T-helper 17 cell (primary cell): ENCODE measurements around the gene ZNF662. TPM values are rescaled to one million over a fixed set of nuclear protein-coding genes. Genes with fewer than 3 reads are reported as not detected.

ENCODE experiments used
- ATAC-seq: fragments of 150-1000 bp; cut with Tn5 transposase; 2 replicates; pipeline ENCODE4 v1.10.0; 2021; ENCODE audit warnings: mild to moderate bottlenecking, moderate library complexity
- DNase-seq, 3 donors: peaks; one replicate each; pipeline versions ENCODE4 v3.0.0 to v3.0.0-alpha.2; 2020 to 2021
- H3K9me3 ChIP-seq: one replicate; pipeline ENCODE4 v1.7.0; 2013; ENCODE audit warnings: low read length, mild to moderate bottlenecking; ENCODE audit not compliant: control insufficient read depth, poor library complexity, severe bottlenecking
- H3K27ac Mint-ChIP-seq: one replicate; pipeline ENCODE4 v1.8.0; 2022; ENCODE audit warnings: mild to moderate bottlenecking, moderate library complexity, mixed read lengths
- H3K27me3 Mint-ChIP-seq: one replicate; pipeline ENCODE4 v1.8.0; 2022; ENCODE audit warnings: mixed read lengths
- H3K36me3 Mint-ChIP-seq: one replicate; pipeline ENCODE4 v1.8.0; 2022; ENCODE audit warnings: low read depth, mixed read lengths
- H3K4me1 Mint-ChIP-seq: one replicate; pipeline ENCODE4 v1.8.0; 2022; ENCODE audit warnings: mild to moderate bottlenecking, mixed read lengths
- H3K4me3 Mint-ChIP-seq: one replicate; pipeline ENCODE4 v1.8.0; 2022; ENCODE audit warnings: mild to moderate bottlenecking, moderate library complexity, mixed read lengths
- total RNA-seq, 4 donors: library from RNA in 2 of 4; stranded (reverse) in 2 of 4; gene quantifications; one replicate each; pipeline ENCODE4 v1.2.3 and lab custom pipeline; 2022 to 2026

Gene ZNF662
- total RNA-seq, 2 donors from 2014 or later, result 0.94 to 1.4 TPM

- no peak for DNase-seq
- Mint-ChIP-seq H3K27me3 (no peaks in the 10 kb centered on the region), H3K4me3 (no peak overlapping the region), H3K27ac (no peak overlapping the region), H3K4me1 (peaks cover 18% of the 10 kb centered on the region), H3K36me3 (no peaks in the 10 kb centered on the region)
- no peaks in the 10 kb centered on the region for H3K9me3 ChIP-seq
- ATAC-seq, result no peak
Observed at GRCh38 chr3:42934111-42934510, 28.2 kb downstream of the ZNF662 start.

- Mint-ChIP-seq H3K4me1 (peaks cover 18% of the 10 kb centered on the region), H3K27me3 (no peaks in the 10 kb centered on the region), H3K4me3 (no peak overlapping the region), H3K36me3 (no peaks in the 10 kb centered on the region), H3K27ac (no peak overlapping the region)
- ATAC-seq (no peak), DNase-seq (no peak)
- peaks cover 2% of the 10 kb centered on the region for H3K9me3 ChIP-seq
Observed at GRCh38 chr3:42934910-42935309, 29.0 kb downstream of the ZNF662 start.

GRCh38 chr3:42935472-42935871 lies 29.5 kb downstream of the ZNF662 start:
- Mint-ChIP-seq H3K36me3 (no peaks in the 10 kb centered on the region), H3K27me3 (peaks cover 3% of the 10 kb centered on the region), H3K4me3 (no peak overlapping the region), H3K4me1 (peaks cover 18% of the 10 kb centered on the region), H3K27ac (no peak overlapping the region)
- peak; percentile 46 for ATAC-seq
- DNase-seq, result no peak
- peaks cover 2% of the 10 kb centered on the region for H3K9me3 ChIP-seq

GRCh38 chr3:42936157-42936981 lies 30.4 kb downstream of the ZNF662 start:
- Mint-ChIP-seq H3K27me3 (peaks cover 6% of the 10 kb centered on the region), H3K4me1 (peaks cover 16% of the 10 kb centered on the region), H3K27ac (no peak overlapping the region), H3K4me3 (peak overlapping the region; percentile 47), H3K36me3 (no peaks in the 10 kb centered on the region)
- no peak for DNase-seq
- peaks cover 2% of the 10 kb centered on the region for H3K9me3 ChIP-seq
- ATAC-seq, result no peak

- peaks cover 2% of the 10 kb centered on the region for H3K9me3 ChIP-seq
- ATAC-seq, result no peak
- Mint-ChIP-seq H3K36me3 (no peaks in the 10 kb centered on the region), H3K27ac (no peak overlapping the region), H3K4me1 (peaks cover 15% of the 10 kb centered on the region), H3K4me3 (no peak overlapping the region), H3K27me3 (peaks cover 11% of the 10 kb centered on the region)
- no peak for DNase-seq
Observed at GRCh38 chr3:42937334-42937733, 31.4 kb downstream of the ZNF662 start.

GRCh38 chr3:42942693-42943092 lies 36.8 kb downstream of the ZNF662 start:
- ATAC-seq, result no peak
- Mint-ChIP-seq H3K27ac (no peak overlapping the region), H3K4me1 (peaks cover 3% of the 10 kb centered on the region), H3K36me3 (peaks cover 2% of the 10 kb centered on the region), H3K27me3 (peaks cover 36% of the 10 kb centered on the region), H3K4me3 (no peak overlapping the region)
- H3K9me3 ChIP-seq, result peaks cover 2% of the 10 kb centered on the region
- DNase-seq, result no peak

- Mint-ChIP-seq H3K27ac (no peak overlapping the region), H3K36me3 (peaks cover 2% of the 10 kb centered on the region), H3K27me3 (peaks cover 36% of the 10 kb centered on the region), H3K4me3 (no peak overlapping the region), H3K4me1 (peaks cover 3% of the 10 kb centered on the region)
- no peaks in the 10 kb centered on the region for H3K9me3 ChIP-seq
- DNase-seq (no peak), ATAC-seq (no peak)
Observed at GRCh38 chr3:42946050-42946449, 40.1 kb downstream of the ZNF662 start.

GRCh38 chr3:42957573-42957972 lies 51.6 kb downstream of the ZNF662 start:
- H3K27me3 Mint-ChIP-seq, result peaks cover 18% of the 10 kb centered on the region
- no peak for ATAC-seq
- peaks cover 2% of the 10 kb centered on the region for H3K36me3 Mint-ChIP-seq
- no peak overlapping the region for H3K27ac Mint-ChIP-seq
- H3K9me3 ChIP-seq, result no peaks in the 10 kb centered on the region
- peaks cover 5% of the 10 kb centered on the region for H3K4me1 Mint-ChIP-seq
- H3K4me3 Mint-ChIP-seq, result no peak overlapping the region
- DNase-seq, result no peak

GRCh38 chr3:42960282-42960681 lies 54.3 kb downstream of the ZNF662 start:
- H3K4me3 Mint-ChIP-seq, result no peak overlapping the region
- H3K9me3 ChIP-seq, result no peaks in the 10 kb centered on the region
- ATAC-seq (no peak), DNase-seq (no peak)
- peaks cover 21% of the 10 kb centered on the region for H3K27me3 Mint-ChIP-seq
- peaks cover 2% of the 10 kb centered on the region for H3K36me3 Mint-ChIP-seq
- no peak overlapping the region for H3K27ac Mint-ChIP-seq
- H3K4me1 Mint-ChIP-seq, result peaks cover 15% of the 10 kb centered on the region

GRCh38 chr3:42960786-42961185 lies 54.8 kb downstream of the ZNF662 start:
- no peak for ATAC-seq
- H3K4me3 Mint-ChIP-seq, result no peak overlapping the region
- H3K27ac Mint-ChIP-seq, result no peak overlapping the region
- peaks cover 21% of the 10 kb centered on the region for H3K27me3 Mint-ChIP-seq
- peaks cover 15% of the 10 kb centered on the region for H3K4me1 Mint-ChIP-seq
- H3K9me3 ChIP-seq, result no peaks in the 10 kb centered on the region
- H3K36me3 Mint-ChIP-seq, result peaks cover 2% of the 10 kb centered on the region
- no peak for DNase-seq

- H3K4me3 Mint-ChIP-seq, result no peak overlapping the region
- H3K36me3 Mint-ChIP-seq, result peaks cover 2% of the 10 kb centered on the region
Observed at GRCh38 chr3:42961633-42962032, 55.7 kb downstream of the ZNF662 start.

GRCh38 chr3:42963269-42963668 lies 57.3 kb downstream of the ZNF662 start:
- H3K4me3 Mint-ChIP-seq, result no peak overlapping the region
- DNase-seq, result no peak
- H3K4me1 Mint-ChIP-seq, result peaks cover 15% of the 10 kb centered on the region
- H3K9me3 ChIP-seq, result no peaks in the 10 kb centered on the region
- no peak overlapping the region for H3K27ac Mint-ChIP-seq
- H3K36me3 Mint-ChIP-seq, result peaks cover 2% of the 10 kb centered on the region
- no peak for ATAC-seq
- peaks cover 21% of the 10 kb centered on the region for H3K27me3 Mint-ChIP-seq

More at GRCh38 chr3:42961633-42962032, 55.7 kb downstream of the ZNF662 start:
- no peaks in the 10 kb centered on the region for H3K9me3 ChIP-seq
- H3K4me1 Mint-ChIP-seq, result peaks cover 15% of the 10 kb centered on the region
- no peak overlapping the region for H3K27ac Mint-ChIP-seq
- peaks cover 21% of the 10 kb centered on the region for H3K27me3 Mint-ChIP-seq
- peak; percentile 14 for ATAC-seq
- no peak for DNase-seq

- no peak for ATAC-seq
- H3K27ac Mint-ChIP-seq, result no peak overlapping the region
- H3K9me3 ChIP-seq, result no peaks in the 10 kb centered on the region
- peaks cover 13% of the 10 kb centered on the region for H3K4me1 Mint-ChIP-seq
- no peak for DNase-seq
- peak overlapping the region; percentile 28 for H3K4me3 Mint-ChIP-seq
- H3K27me3 Mint-ChIP-seq, result peaks cover 21% of the 10 kb centered on the region
- H3K36me3 Mint-ChIP-seq, result no peaks in the 10 kb centered on the region
Observed at GRCh38 chr3:42964266-42964665, 58.3 kb downstream of the ZNF662 start.
